Epithelial cell of esophagus (primary cell): ENCODE data around the gene POLR2I.

Source experiments
- DNase-seq: peaks from one replicate; pipeline ENCODE4 v3.0.0; 2010; ENCODE audit warnings: low read depth
- H3K4me3 ChIP-seq: 2 replicates; pipeline ENCODE4 v1.5.1; 2011; ENCODE audit warnings: mild to moderate bottlenecking, low read length, control low read depth
- CTCF ChIP-seq: IDR thresholded peaks from 2 replicates; pipeline ENCODE4 v1.5.1; 2011; ENCODE audit warnings: low read depth, mild to moderate bottlenecking, low read length, control low read depth, inconsistent platforms; ENCODE audit not compliant: insufficient read depth; ENCODE audit errors: missing control alignments

Gene POLR2I

GRCh38 chr19:36114721-36115452 lies at the start of gene POLR2I:
Gene POLR2I (minus strand): TSS chr19:36114875. CDS start chr19:36114856, 19 bp downstream.
- peak; percentile 100 for DNase-seq
- TF ChIP-seq CTCF: no peak
- H3K4me3 ChIP-seq: peak within 1 kb of the TSS; percentile 97

DNA sequence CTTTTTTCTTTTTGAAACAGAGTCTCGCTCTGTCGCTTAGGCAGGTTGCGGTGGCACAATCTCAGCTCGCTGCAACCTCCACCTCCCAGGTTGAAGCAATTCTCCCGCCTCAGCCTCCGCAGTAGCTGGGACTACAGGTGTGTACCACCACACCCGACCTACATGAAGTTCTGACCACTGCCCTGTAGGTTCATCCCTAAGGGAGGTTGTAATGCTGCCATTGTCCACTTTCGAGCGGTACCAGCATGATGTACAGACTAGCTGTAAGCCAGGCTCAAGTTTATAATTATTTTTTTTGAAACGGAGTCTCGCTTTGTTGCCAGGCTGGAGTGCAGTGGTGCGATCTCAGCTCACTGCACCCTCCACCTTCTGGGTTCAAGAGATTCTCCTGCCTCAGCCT lies 49.1 kb upstream of the POLR2I start:
- DNase-seq: no peak
- H3K4me3 ChIP-seq: no peak overlapping the region
- TF ChIP-seq CTCF: no peak

GRCh38 chr19:36160821-36161596 lies 46.3 kb upstream of the POLR2I start:
- DNase-seq: peak; percentile 32
- no peak for TF ChIP-seq CTCF
- no peak overlapping the region for H3K4me3 ChIP-seq

DNA sequence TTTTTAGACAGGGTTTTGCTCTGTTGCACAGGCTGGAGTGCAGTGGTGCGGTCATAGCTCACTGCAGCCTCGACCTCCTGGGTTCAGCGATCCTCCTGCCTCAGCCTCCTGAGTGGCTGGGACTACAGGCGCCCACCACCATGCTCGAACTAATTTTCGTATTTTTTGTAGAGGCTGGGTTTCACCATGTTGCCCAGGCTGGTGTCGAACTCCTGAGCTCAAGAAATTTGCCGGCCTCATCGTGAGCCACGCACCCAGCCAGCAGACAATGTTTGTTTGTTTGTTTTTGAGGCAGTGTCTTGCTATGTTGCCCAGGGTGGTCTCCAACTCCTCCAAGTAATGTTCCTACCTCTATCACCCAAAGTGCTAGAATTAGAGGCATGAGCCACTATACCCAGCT lies 38.5 kb upstream of the POLR2I start:
- TF ChIP-seq CTCF: no peak

DNA sequence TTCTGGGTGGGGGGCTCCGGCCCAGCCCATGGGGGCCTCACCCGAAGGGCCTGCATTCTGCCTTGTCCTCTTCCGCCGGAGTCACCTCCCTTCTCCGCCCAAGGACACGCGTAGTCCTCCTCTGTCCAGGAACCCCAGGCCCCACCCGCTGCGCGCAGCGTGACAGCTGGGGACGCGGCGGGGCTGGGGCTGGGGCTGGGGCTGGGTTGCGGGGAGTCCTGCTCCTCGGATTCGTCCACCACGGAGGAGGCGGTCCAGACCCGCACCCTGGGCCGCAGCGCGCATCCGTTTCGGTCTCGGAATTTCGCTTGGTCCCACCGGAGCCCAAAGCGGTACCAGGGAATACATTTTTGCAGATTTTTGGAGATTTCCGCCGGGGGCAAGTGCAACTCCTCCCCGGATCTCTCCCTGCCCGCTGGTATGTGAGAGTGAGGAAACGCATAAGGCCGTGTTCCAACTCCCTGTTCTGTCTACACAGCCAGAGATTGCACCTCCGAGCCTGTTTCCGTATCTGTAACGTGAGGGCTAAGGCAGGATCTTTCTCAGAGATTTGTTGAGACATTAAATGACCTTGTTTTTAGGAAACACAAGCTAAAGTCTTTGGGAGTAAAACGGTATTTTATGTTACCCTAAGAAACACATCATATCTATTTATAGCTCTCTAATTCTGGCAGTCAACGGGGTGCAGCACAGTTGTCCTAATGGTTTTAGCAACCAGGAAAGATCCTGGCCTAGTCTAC lies 37.8 kb upstream of the POLR2I start, which contains the start of gene COX7A1:
TSS of gene COX7A1 (minus strand) at position 96 of the 740 bp plus-strand sequence. CDS start at position 56, 40 bp downstream.
- DNase-seq: no peak
- no peak within 1 kb of the TSS for H3K4me3 ChIP-seq
- TF ChIP-seq CTCF: no peak

More for the DNA sequence above, 38.5 kb upstream of the POLR2I start:
- H3K4me3 ChIP-seq: no peak overlapping the region
- DNase-seq: no peak

DNA sequence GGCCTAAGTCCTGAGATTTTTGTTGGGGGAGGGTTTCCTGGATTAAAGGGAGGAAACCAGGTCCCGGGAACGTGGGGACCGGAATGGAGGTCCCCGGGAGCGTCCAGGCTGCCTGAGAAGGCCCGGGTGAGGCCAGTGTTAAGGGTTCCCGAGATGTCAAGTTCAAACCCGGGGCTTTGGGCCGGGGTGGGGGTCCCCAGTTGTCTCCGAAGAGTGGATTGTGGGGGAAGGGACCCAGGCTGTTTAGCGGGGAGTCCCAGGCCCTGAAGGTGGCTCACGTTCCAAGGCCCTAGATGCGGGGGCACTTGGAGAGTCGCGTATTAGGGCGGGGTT lies 37.3 kb upstream of the POLR2I start:
- no peak for DNase-seq
- TF ChIP-seq CTCF: no peak
- H3K4me3 ChIP-seq: no peak overlapping the region
